ENCODE data around the gene SOX1.

GRCh38 chr13:112068540-112069060 lies 1.7 kb downstream of the SOX1 start:
- TF ChIP-seq CTCF (IDR thresholded peaks at IDR 0.05 in 8 of 11, conservative IDR thresholded peaks at IDR 0.05 in 3 of 11) (no peak), POLR2A (IDR thresholded peaks at IDR 0.05) (no peak), POLR2AphosphoS5 (IDR thresholded peaks at IDR 0.05) (no peak)
